RCC 7860 (cell line): ENCODE results near the gene EMC8.
"Not testable (repeated sequence)": the region's sequence is repeated elsewhere in the genome, so short reads cannot be mapped to it uniquely, and the experiment has no call there.

Experiments
- DNase-seq: peaks from one replicate; pipeline ENCODE4 v3.0.0-alpha.2; 2015; ENCODE audit warnings: low spot score
- FAIRE-seq: peaks from 2 replicates; lab custom pipeline; 2012; peaks lifted over from hg19 to GRCh38; lab: Jason Lieb, UNC

EMC8 gene

DNA sequence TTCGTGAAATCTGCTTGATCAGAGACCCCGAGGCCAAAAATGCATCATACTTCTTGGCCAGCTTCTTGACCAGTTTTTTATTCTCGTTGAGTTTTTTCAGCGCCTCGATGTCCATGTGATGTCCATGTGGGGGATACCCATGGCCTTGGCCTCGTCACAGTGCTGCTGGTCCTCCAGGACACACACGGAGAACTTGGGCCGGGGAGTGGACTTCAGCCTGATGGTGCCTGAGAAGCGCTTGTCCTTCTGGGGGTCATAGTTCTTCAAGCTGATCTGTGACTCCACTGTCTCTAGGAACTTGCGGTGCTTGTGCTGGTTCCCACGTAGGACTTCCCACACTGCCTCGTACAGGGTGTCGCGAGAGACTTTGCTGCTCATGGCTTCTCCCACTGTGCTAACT is 16.8 kb upstream of the EMC8 start:
- no peak for FAIRE-seq

DNA sequence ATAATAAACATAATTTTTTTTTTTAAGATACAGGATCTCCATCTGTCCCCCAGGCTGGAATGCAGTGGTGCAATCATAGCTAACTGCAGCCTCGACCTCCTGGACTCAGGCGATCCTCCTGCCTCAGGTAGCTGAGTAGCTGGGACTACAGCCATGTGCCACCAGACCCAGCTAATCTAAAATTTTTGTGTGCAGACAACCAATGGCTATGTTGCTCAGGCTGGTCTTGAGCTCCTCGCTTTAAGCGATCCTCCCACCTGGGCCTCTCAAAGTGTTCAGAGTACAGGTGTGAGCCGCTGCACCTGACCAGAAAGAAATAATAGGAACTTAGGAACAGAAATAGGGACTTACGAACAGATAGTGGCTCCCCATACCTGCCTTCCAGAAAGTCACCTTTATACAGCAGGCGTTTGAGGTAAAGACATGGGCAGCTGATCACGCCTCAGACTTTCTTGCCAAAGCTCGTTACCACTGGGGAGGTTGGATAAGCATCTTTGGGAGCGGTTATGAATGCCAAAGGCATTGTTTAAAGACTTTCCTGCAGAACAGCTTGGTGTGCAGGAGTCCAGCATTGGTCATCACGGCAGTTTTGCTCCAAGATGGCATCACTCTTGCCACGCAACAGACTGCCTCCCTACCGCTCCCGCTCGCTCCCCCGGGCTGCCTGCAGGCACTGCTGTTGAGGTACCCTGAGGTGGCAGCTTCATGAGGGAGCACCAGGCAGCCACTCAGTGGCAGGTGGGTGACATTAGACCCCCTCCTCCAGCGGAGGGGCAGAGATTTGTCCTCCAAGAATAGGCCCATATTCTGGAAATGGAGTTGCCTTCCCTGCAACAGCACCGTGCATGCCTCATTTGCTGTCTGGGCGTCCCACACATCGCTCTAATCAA is 13.7 kb upstream of the EMC8 start:
- FAIRE-seq (no peak), DNase-seq (no peak)

More for the DNA sequence above, 16.8 kb upstream of the EMC8 start:
- no peak for DNase-seq

DNA sequence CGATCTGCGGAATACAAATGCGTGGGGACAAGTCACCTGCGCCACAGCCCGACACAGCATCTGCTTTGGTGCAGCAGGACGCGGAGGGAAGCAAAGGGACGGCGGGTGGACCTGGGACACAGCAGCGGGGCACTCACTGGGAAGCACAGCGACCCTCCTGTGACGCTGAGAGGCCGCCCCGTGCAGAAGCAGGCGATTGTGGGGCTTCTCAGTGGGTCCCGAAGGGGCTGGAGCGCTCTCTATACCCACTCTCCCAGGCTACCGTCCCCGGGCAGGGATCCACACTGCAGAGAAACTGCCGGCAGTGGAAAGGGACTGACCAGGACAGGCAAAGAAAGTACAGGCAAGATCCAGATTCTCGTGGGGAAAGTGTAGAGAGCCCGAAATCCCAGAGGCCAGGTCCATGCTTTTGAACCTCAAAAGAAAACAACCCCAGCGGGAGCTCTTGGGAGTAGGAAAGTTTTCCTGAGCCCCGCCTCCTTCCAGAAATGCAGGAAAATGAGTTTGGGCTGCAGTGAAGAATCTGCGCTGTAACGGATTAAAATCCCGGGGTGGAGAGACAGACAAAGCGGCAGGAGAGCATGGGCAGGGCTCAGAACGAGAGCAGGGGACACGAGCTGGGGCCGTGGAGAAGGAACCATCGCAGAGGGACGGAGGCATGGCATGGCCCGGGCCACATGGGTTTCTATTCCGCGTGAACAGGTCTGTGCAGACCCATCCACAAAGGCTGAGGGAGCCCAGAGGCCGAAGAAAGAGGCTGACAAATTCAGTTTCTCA is 12.9 kb upstream of the EMC8 start:
- FAIRE-seq (no peak), DNase-seq (no peak)

DNA sequence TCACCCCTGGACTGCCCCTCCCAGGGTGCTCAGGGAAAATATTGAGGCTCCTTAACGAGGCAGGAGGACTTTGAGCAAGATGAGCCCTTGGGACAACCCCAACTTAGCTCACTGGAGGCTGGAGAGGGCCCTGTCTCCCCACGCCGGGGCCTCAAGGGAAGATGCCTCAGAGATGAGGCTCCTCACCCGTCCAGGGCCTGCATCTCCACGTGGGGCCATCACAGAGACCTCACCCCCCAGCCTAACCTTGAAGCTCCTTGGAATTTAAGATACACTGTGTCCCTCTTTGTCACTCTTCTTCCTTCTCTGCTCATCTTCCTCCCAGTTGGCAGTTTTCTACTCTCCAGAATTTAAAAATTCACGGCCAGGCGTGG is 11.4 kb upstream of the EMC8 start:
- no peak for FAIRE-seq

DNA sequence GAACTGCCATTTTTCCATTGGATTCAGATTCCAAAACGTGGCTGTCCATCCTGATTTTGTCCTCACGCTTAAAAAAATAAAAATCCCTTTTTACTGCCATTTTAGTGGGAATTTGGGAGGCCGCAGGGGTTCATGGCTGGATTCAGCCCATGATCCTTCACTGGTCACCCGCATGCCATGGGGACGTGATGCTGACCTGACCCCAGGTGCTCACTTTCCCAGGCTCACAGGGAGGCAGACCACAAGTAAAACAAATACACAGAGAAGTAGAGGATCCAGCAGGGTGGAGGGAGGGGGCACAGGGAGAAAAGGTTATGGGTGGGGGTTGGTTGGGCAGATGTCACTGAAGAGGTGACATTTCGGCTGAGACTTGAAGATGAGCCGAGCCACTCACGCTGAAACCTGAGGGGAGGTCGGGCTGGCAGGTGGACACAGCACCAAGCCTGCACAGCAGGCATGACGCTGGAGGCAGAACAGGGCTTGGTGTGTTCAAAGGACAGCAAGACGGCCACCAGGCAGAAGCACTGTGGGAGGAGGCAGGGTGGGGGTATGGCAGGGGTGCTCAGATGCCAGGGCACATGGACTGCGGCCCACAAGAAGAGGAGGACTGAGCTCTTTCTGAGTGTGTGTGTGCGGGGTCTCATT is 10.9 kb upstream of the EMC8 start:
- FAIRE-seq, result no peak
- no peak for DNase-seq

More for the DNA sequence above, 11.4 kb upstream of the EMC8 start:
- no peak for DNase-seq

DNA sequence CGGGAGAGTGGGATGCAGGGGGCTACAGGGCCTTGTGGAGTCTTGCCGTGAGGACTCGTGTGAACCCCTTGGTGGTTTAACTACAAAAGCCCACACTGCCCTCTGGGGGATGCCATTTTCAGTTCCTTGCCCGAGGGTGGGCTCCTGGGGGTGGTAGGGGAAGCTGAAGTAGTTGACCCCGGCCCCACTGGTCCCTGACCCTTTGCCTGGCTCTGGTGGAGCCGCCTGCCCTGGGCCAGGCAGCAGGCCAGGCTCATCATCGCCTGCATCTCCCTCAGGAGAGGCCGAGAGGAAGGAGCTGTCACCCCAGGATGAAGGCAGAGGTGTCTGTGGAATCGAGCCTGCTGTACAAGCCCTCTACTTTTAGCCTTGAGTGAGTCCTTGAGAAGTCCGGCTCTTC is 10.3 kb upstream of the EMC8 start:
- no peak for DNase-seq
- FAIRE-seq, result no peak

DNA sequence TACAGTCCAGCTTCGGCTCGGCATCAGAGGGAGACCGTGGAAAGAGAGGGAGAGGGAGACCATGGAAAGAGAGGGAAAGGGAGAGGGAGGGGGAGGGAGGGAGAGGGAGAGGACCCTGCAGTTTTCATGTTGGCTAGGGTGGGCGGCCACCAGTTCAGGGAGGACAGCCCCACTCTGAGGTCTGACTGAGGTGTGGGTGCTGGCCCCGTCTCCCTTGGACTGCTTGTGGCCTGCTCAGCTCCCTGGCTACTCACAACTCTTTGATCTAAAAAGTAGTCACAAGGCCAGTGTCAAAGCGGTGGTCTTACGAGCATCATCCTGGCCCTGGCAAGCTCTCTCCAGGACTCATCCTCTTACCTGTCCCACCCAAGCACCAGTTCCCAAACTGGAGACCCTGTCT is 9.6 kb upstream of the EMC8 start:
- DNase-seq (no peak), FAIRE-seq (no peak)

DNA sequence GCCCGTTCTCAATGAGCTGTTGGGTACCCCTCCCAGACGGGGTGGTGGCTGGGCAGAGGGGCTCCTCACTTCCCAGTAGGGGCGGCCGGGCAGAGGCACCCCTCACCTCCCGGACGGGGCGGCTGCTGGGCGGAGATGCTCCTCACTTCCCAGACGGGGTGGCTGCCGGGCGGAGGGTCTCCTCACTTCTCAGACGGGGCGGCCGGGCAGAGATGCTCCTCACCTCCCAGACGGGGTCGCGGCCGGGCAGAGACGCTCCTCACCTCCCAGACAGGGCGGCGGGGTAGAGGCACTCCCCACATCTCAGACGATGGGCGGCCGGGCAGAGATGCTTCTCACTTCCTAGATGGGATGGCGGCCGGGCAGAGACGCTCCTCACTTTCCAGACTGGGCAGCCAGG is 8.8 kb upstream of the EMC8 start:
- FAIRE-seq, DNase-seq: not testable (repeated sequence)

DNA sequence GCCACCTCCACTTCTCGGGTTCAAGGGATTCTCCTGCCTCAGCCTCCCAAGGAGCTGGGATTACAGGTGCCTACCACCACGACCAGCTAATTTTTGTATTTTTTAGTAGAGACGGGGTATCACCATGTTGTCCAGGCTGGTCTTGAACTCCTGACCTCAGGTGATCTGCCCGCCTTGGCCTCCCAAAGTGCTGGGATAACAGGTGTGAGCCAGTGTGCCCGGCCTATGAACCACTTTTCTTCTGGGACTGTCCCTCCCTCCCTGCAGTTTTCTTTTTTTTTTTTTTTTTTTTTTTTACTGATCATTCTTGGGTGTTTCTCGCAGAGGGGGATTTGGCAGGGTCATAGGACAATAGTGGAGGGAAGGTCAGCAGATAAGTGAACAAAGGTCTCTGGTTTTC is 8.0 kb upstream of the EMC8 start:
- DNase-seq, result not testable (repeated sequence)

DNA sequence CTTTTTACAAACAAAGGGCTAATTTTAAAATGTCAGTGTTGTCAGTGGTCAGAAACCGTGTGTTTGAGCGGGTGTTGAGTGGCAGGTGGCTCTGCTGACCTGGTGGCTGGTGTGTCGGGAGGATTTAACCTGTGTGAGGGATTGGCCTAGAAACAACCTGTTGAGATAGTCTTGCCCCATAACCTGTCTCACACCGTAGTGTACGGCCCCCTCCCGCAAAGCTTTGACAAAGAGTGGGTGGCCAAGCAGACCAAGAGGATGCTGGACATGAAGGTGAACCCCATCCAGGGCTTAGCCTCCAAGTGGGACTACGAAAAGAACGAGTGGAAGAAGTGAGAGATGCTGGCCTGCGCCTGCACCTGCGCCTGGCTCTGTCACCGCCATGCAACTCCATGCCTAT is 7.2 kb upstream of the EMC8 start:
- DNase-seq (no peak), FAIRE-seq (no peak)

More for the DNA sequence above, 8.0 kb upstream of the EMC8 start:
- not testable (repeated sequence) for FAIRE-seq

DNA sequence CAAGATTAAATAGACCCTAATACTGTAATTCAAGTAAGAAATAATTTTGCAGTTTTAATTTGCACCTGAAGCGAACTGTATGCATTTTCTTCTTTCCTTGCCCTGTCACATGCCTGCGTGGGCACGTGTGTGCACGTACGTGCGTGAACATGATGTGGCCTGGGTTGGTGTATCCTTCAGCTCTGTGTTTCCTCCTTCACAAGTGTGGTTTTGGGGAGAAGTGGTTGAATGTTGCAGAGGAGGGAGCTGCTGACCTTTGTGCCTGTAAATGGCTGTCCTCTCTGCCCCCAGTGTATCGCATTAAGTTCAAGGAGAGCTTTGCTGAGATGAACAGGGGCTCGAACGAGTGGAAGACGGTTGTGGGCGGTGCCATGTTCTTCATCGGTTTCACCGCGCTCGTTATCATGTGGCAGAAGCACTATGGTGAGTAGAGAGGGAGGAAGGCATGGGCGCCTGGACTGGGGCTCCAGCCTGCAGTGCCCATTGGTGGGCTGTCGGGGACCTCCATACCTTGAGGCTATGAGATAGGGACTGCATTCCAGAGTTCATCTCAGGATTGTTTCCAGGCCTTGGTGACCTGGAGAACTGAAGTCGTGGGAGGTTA is 6.2 kb upstream of the EMC8 start:
- DNase-seq, result no peak
- no peak for FAIRE-seq

DNA sequence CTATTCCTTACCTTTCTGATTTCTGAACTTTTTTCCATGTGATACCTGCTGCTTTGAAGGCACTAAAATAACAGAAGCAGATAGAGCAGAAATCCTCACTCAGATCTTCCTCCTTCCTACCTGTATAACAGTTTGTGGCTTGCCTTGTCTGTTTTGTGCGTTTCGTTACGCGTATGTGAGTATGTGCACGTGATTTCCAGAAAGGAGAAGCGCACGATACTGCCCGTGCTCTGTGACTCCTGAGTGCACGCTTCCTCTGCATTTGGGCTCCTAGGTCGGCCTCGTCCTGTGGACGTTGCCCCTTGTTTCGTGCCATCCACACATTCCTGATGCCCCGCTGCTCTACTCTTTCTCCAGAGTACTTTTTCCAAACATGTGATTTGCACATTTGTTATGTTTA is 4.2 kb upstream of the EMC8 start:
- FAIRE-seq, result no peak
- no peak for DNase-seq

DNA sequence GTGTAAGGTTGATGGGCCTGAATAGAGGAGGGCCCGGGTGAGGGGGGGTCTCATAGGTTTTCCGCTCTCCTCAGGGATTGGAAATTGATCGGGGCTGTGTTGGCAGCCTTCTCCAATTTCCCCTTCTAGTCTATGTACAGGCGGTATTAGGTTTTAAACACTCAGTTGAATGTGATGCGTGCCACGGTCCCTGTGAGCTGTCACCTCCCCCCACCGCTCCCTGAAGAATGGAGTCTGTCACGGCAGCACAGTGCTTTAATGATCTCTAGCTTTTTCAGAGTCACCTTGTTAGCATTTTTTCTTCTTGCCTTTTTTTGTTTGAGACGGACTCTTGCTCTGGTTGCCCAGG is 951 bp upstream of the EMC8 start:
- FAIRE-seq, result no peak

DNA sequence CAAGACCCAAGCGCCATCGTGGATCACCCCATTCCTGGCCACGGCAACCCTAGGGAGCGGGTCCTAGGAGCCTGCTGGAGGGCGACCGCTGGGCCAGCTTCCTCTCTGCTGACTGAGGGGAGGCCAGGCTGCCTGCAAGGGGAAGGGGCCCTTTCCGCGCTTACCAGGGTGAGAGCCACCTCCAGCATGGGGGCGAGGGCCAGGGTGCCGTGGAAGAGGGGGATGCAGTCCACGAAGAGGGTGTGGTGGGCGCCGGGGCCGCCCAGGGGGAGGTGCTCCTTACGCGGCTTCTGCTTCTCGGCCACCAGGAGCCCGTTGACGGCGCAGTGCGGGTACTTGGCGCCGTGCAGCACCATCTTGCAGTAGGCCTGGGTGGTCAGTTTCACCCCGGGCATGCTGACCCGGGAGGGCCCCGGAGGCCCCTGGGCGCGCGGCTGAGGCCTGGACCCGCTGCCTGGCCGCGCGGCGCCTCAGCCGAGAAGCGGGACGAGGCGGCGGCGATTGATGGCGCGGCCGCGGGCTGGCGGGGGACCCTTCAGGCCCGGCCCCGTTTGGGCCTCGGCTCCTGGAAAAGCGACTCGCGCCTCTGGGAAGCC is 345 bp downstream of the EMC8 start:
- FAIRE-seq (no peak), DNase-seq (no peak)

More for the DNA sequence above, 951 bp upstream of the EMC8 start:
- DNase-seq, result no peak

DNA sequence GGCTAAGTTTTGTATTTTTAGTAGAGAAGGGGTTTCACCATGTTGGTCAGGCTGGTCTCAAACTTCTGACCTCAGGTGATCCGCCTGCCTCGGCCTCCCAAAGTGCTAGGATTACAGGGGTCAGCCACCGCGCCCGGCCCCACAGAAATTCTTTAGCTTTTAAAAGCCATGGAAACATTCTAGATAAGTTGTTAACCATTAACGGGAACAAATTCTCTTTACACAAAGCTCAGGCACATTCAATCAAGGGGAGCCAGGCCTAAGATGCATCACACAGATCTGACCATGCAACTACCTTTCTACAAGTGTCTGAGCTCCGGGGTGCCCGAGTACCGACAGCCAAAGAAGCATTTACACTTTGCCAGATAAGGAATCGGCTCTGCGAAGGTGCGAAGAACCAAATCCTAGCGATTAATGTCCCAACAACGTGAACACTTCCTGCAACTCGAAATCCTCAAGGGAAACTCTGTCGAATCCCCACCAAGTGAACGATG is 1.0 kb downstream of the EMC8 start:
- peak; percentile 6 for DNase-seq
- no peak for FAIRE-seq

DNA sequence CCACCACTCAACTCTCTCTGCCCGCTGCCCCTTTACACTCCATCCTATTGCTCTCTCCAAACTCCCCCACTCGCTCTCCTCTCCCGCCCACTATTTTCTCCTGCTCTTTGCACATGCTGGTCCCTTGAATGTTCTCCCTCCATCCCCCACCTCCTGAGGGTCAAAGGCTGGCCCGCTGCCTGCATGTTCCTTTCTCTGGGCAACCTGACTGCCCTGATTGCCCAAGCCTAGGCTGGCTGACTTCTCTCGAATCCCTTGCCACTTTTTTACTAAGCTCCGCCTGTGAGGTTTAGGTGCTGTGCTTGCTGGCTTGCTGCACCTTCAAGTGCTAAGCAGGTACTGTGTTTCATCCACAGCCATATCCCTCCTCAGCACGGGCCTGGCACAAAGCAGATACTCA is 2.7 kb downstream of the EMC8 start:
- FAIRE-seq, result no peak
- DNase-seq, result no peak

DNA sequence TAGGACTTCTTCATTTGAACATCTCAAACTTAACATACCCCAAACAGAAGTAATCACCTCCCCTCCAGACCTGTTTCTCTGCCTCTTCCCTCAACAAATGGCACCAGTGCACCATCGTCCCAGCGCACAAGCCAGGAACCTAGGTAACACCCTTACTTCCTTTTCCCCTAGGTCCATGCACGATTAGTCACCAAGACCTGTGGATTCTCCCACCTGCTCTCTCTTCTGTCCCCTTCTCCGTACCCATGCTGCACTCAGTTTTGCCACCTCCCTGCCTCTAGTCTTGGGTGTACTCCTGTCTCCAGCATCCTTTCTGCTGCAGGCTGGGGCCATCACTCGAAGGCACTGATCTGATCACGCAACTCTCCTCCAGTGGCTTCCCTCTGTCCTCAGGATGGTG is 3.2 kb downstream of the EMC8 start:
- no peak for FAIRE-seq
- no peak for DNase-seq

DNA sequence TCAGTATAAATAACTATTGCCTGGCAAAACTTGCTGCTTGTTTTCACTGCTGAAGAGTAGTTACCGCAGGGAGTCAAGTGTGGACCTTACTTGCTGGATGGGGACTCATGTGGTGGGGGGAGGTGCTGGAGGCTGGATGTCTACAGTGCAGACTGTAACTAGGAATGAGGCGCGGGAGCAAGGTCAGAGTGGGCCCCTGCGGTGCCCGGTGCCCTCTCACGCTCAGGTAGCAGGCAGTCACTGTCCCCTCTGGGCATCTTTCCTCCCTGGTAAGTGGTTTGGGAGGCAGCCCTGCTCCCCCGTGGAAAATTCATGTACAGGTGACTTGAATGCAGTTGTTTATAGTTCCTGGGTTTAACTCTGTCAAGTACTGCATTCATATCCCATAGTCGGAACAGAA is 4.6 kb downstream of the EMC8 start:
- FAIRE-seq, result no peak
- DNase-seq, result no peak

DNA sequence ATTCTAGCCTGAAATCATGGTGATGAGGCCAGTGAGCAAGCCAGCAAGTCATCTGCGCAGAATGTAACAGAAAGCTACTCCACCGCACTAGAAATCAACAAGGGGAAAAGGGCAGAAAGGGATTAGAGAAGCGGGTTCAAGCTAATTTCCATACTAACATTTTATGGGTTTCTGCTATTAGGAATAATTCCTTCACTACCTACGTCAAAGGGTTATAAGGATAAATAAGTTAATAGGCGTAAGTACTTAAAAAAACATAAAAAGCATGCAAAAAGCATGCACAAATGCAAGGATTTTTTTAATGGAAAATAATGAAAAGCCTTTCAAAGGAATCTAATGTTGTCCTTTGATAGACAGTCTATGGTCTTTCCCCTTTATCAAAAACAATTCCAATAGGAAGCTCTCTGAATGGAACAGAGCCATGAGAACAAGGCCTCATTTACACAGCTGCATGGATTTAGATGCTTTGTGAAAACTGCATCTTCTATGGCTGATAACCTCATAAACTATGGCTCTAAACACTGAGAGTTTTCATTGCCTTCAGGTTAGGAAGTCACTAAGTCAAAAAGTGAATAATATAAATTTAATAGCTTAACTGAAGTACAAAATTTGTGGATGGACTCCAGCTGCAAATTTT is 5.6 kb downstream of the EMC8 start:
- DNase-seq (no peak), FAIRE-seq (no peak)

DNA sequence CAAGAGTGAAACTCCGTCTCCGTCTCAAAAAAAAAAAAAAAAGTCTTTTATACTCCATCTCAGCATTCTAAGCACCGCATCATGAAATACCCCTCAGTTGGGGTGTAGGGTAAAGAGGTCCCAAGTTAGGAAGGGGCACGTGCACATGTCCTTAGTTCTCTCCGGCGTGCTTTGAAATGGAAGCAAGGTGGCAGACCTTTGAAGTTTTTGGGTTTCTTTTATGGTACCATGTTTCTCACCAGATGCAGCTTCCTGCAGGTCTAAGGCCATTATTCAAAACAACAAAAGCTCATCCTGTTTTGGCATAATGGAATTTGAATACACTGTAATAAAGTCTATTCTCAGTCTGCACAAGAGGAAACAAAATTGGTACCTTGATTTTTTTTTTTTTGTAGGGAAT is 9.6 kb downstream of the EMC8 start:
- DNase-seq (no peak), FAIRE-seq (no peak)
